ENCODE data around the gene PSD2.

The PSD2 gene

GRCh38 chr5:139859013-139859412, 63.4 kb downstream of the PSD2 start:
- DNase-seq: no peak

GRCh38 chr5:139861021-139861888, 65.6 kb downstream of the PSD2 start:
- no peak for DNase-seq

GRCh38 chr5:139861889-139862207, 66.2 kb downstream of the PSD2 start:
- no peak for DNase-seq

GRCh38 chr5:139862313-139862712, 66.7 kb downstream of the PSD2 start:
- peak; percentile 41 to 81 (median 44) for DNase-seq

GRCh38 chr5:139862803-139863202, 67.2 kb downstream of the PSD2 start:
- no peak for DNase-seq

- DNase-seq: no peak
Observed at GRCh38 chr5:139863361-139863760, 67.8 kb downstream of the PSD2 start.

GRCh38 chr5:139863855-139864558, 68.4 kb downstream of the PSD2 start:
- peak; percentile 54 to 78 (median 70) for DNase-seq

GRCh38 chr5:139864716-139865483, 69.3 kb downstream of the PSD2 start:
- no peak for DNase-seq

GRCh38 chr5:139867109-139867508, 71.5 kb downstream of the PSD2 start:
- DNase-seq: no peak

GRCh38 chr5:139867581-139867980, 72.0 kb downstream of the PSD2 start:
- no peak for DNase-seq

- no peak for DNase-seq
Observed at GRCh38 chr5:139869042-139869790, 73.6 kb downstream of the PSD2 start.

GRCh38 chr5:139870677-139871076, 75.1 kb downstream of the PSD2 start:
- DNase-seq: no peak

GRCh38 chr5:139871614-139872013, 76.0 kb downstream of the PSD2 start:
- DNase-seq: no peak

- no peak for DNase-seq
Observed at GRCh38 chr5:139872052-139872766, 76.6 kb downstream of the PSD2 start.

GRCh38 chr5:139872851-139873794, 77.5 kb downstream of the PSD2 start:
- DNase-seq: no peak

- DNase-seq: no peak
Observed at GRCh38 chr5:139875957-139876356, 80.3 kb downstream of the PSD2 start.

GRCh38 chr5:139877129-139877597, 81.6 kb downstream of the PSD2 start:
- no peak for DNase-seq

GRCh38 chr5:139878093-139878492, 82.5 kb downstream of the PSD2 start:
- DNase-seq: peak in 1 of 3 donors; percentile 3

GRCh38 chr5:139880416-139881142, 85.0 kb downstream of the PSD2 start:
- no peak for DNase-seq

- DNase-seq: no peak
Observed at GRCh38 chr5:139881143-139881733, 85.6 kb downstream of the PSD2 start.

Measured in suppressor macrophage treated with lipopolysaccharide for 1 hour (primary cell).